Measurements from ENCODE around the gene ITPR2.

GRCh38 chr12:26629864-26630263, 203.1 kb downstream of the ITPR2 start:
- TF ChIP-seq CTCF (conservative IDR thresholded peaks at IDR 0.05) (no peak), EZH2 (IDR thresholded peaks at IDR 0.05; ENCODE audit: low read depth) (no peak)

All from PC-9 (cell line).